Measurements from ENCODE around the gene SORCS3. TPM values are rescaled to one million over a fixed set of nuclear protein-coding genes. Genes with fewer than 3 reads are reported as not detected.

The SORCS3 gene
- total and polyA plus RNA-seq, 7 experiments from 2014 or later: 0.41 to 4.6 (median 0.61) TPM; not detected in 1

GRCh38 chr10:104925232-104925851, 284.3 kb downstream of the SORCS3 start:
- H3K27ac ChIP-seq (ENCODE audit: low read depth, low read length): no peak overlapping the region
- intact Hi-C loops (cut with micrococcal nuclease): loop anchor here in 1 of 2 donors (1.0 kb wide), 1 partner anchor 345 kb away; no protein-coding TSS in a partner anchor
- POLR2A ChIA-PET: interaction anchor here (0.6 kb wide), 1 partner anchor 17 kb away, joined by 3 read pairs; no protein-coding TSS in a partner anchor

GRCh38 chr10:104928734-104929133, 287.6 kb downstream of the SORCS3 start:
- Histone ChIP-seq H3K27ac (ENCODE audit: low read depth, low read length) (no peak overlapping the region), H3K9me3 (ENCODE audit: control insufficient read depth in 2 of 3, low read length in 3 of 3) (no peaks in the 10 kb centered on the region), H3K27me3 (ENCODE audit: control insufficient read depth in 2 of 2, insufficient read depth in 2 of 2, low read length in 2 of 2) (no peaks in the 10 kb centered on the region), H3K4me1 (ENCODE audit: control insufficient read depth in 2 of 2, insufficient read depth in 2 of 2, low read length in 2 of 2) (peaks cover 0 to 29% of the 10 kb centered on the region in 2 donors), H3K4me3 (ENCODE audit: low read length) (no peak overlapping the region), H3K36me3 (ENCODE audit: control insufficient read depth in 2 of 3, insufficient read depth in 3 of 3, low read length in 3 of 3) (no peaks in the 10 kb centered on the region)
- POLR2A ChIA-PET: interaction anchor here (0.6 kb wide), 1 partner anchor 623 kb away, joined by 3 read pairs; no protein-coding TSS in a partner anchor
- CTCF ChIA-PET: interaction anchor here (0.8 kb wide), 1 partner anchor 11 kb away, joined by 3 read pairs; no protein-coding TSS in a partner anchor
- H3K27ac Mint-ChIP-seq: no peak overlapping the region
- H3K9me3 Mint-ChIP-seq: no peaks in the 10 kb centered on the region
- ATAC-seq (no peak), DNase-seq (no peak)
- H3K4me3 Mint-ChIP-seq: no peak overlapping the region
- H3K4me1 Mint-ChIP-seq: peaks cover 0 to 61% (median 17%) of the 10 kb centered on the region in 7 donors
- H3K36me3 Mint-ChIP-seq: no peaks in the 10 kb centered on the region
- peaks cover 0 to 5% (median 0%) of the 10 kb centered on the region in 5 donors for H3K27me3 Mint-ChIP-seq
- intact Hi-C loops (cut with micrococcal nuclease): no loop called here

More at GRCh38 chr10:104925232-104925851, 284.3 kb downstream of the SORCS3 start:
- Mint-ChIP-seq H3K27ac (no peak overlapping the region), H3K4me1 (peaks cover 0 to 28% (median 0%) of the 10 kb centered on the region in 7 donors), H3K36me3 (no peaks in the 10 kb centered on the region), H3K4me3 (no peak overlapping the region), H3K27me3 (peaks cover 0 to 5% (median 0%) of the 10 kb centered on the region in 5 donors), H3K9me3 (peaks cover 0 to 1% (median 0%) of the 10 kb centered on the region in 11 donors)
- H3K4me1 ChIP-seq (ENCODE audit: control insufficient read depth in 2 of 2, insufficient read depth in 2 of 2, low read length in 2 of 2): no peaks in the 10 kb centered on the region
- no peaks in the 10 kb centered on the region for H3K9me3 ChIP-seq (ENCODE audit: control insufficient read depth in 2 of 3, low read length in 3 of 3)
- peak in 4 of 9 donors; percentile 12 to 25 (median 16) for DNase-seq
- no peaks in the 10 kb centered on the region for H3K27me3 ChIP-seq (ENCODE audit: control insufficient read depth in 2 of 2, insufficient read depth in 2 of 2, low read length in 2 of 2)
- CTCF ChIA-PET: no interaction called here
- no peak overlapping the region for H3K4me3 ChIP-seq (ENCODE audit: low read length)
- no peak for ATAC-seq
- no peaks in the 10 kb centered on the region for H3K36me3 ChIP-seq (ENCODE audit: control insufficient read depth in 2 of 3, insufficient read depth in 3 of 3, low read length in 3 of 3)

GRCh38 chr10:104931612-104932134, 290.6 kb downstream of the SORCS3 start:
- H3K4me3 ChIP-seq (ENCODE audit: low read length): no peak overlapping the region
- intact Hi-C loops (cut with micrococcal nuclease): no loop called here
- Mint-ChIP-seq H3K4me1 (peaks cover 0 to 74% (median 44%) of the 10 kb centered on the region in 7 donors), H3K4me3 (peak overlapping the region in 3 of 10 donors; percentile 17 to 36 (median 29)), H3K27ac (peak overlapping the region in 2 of 9 donors; percentile 29 to 63), H3K27me3 (peaks cover 0 to 5% (median 0%) of the 10 kb centered on the region in 5 donors), H3K9me3 (peaks cover 0 to 6% (median 3%) of the 10 kb centered on the region in 11 donors), H3K36me3 (peaks cover 0 to 9% (median 0%) of the 10 kb centered on the region in 5 donors)
- H3K4me1 ChIP-seq (ENCODE audit: control insufficient read depth in 2 of 2, insufficient read depth in 2 of 2, low read length in 2 of 2): peaks cover 0 to 56% of the 10 kb centered on the region in 2 donors
- CTCF ChIA-PET: no interaction called here
- no peaks in the 10 kb centered on the region for H3K36me3 ChIP-seq (ENCODE audit: control insufficient read depth in 2 of 3, insufficient read depth in 3 of 3, low read length in 3 of 3)
- no peak overlapping the region for H3K27ac ChIP-seq (ENCODE audit: low read depth, low read length)
- no peaks in the 10 kb centered on the region for H3K27me3 ChIP-seq (ENCODE audit: control insufficient read depth in 2 of 2, insufficient read depth in 2 of 2, low read length in 2 of 2)
- no peaks in the 10 kb centered on the region for H3K9me3 ChIP-seq (ENCODE audit: control insufficient read depth in 2 of 3, low read length in 3 of 3)
- POLR2A ChIA-PET: no interaction called here
- DNase-seq (no peak), ATAC-seq (no peak)

- Histone ChIP-seq H3K4me3 (ENCODE audit: low read length) (no peak overlapping the region), H3K4me1 (ENCODE audit: control insufficient read depth in 2 of 2, insufficient read depth in 2 of 2, low read length in 2 of 2) (peaks cover 0 to 56% of the 10 kb centered on the region in 2 donors), H3K9me3 (ENCODE audit: control insufficient read depth in 2 of 3, low read length in 3 of 3) (no peaks in the 10 kb centered on the region), H3K36me3 (ENCODE audit: control insufficient read depth in 2 of 3, insufficient read depth in 3 of 3, low read length in 3 of 3) (no peaks in the 10 kb centered on the region), H3K27me3 (ENCODE audit: control insufficient read depth in 2 of 2, insufficient read depth in 2 of 2, low read length in 2 of 2) (no peaks in the 10 kb centered on the region), H3K27ac (ENCODE audit: low read depth, low read length) (no peak overlapping the region)
- ChIA-PET CTCF (no interaction called here), POLR2A (interaction anchor here (0.9 to 1.2 kb wide), 2 partner anchors 13 to 46 kb away, joined by 3 to 4 read pairs; no protein-coding TSS in a partner anchor)
- Mint-ChIP-seq H3K27ac (peak overlapping the region in 7 of 9 donors; percentile 33 to 80 (median 41)), H3K4me3 (peak overlapping the region in 9 of 10 donors; percentile 48 to 86 (median 74)), H3K27me3 (no peaks in the 10 kb centered on the region), H3K4me1 (peaks cover 0 to 85% (median 61%) of the 10 kb centered on the region in 7 donors), H3K36me3 (peaks cover 0 to 9% (median 4%) of the 10 kb centered on the region in 5 donors), H3K9me3 (peaks cover 0 to 7% (median 4%) of the 10 kb centered on the region in 11 donors)
- peak in 7 of 9 donors; percentile 19 to 78 (median 56) for DNase-seq
- intact Hi-C loops (cut with micrococcal nuclease): loop anchor here in 1 of 2 donors (2.0 kb wide), 1 partner anchor 45 kb away; no protein-coding TSS in a partner anchor
- ATAC-seq: peak; percentile 89
These were observed 294.6 kb downstream of the SORCS3 start for GRCh38 chr10:104935656-104936055.

GRCh38 chr10:104937567-104937966, 296.5 kb downstream of the SORCS3 start:
- POLR2A ChIA-PET: interaction anchor here (1.1 kb wide), 1 partner anchor 13 kb away, joined by 3 read pairs; no protein-coding TSS in a partner anchor
- peaks cover 0 to 38% of the 10 kb centered on the region in 2 donors for H3K4me1 ChIP-seq (ENCODE audit: control insufficient read depth in 2 of 2, insufficient read depth in 2 of 2, low read length in 2 of 2)
- H3K9me3 Mint-ChIP-seq: peaks cover 0 to 7% (median 4%) of the 10 kb centered on the region in 11 donors
- H3K27ac ChIP-seq (ENCODE audit: low read depth, low read length): no peak overlapping the region
- no peaks in the 10 kb centered on the region for H3K36me3 ChIP-seq (ENCODE audit: control insufficient read depth in 2 of 3, insufficient read depth in 3 of 3, low read length in 3 of 3)
- intact Hi-C loops (cut with micrococcal nuclease): no loop called here
- H3K4me3 ChIP-seq (ENCODE audit: low read length): no peak overlapping the region
- peaks cover 0 to 9% (median 4%) of the 10 kb centered on the region in 5 donors for H3K36me3 Mint-ChIP-seq
- no peak for ATAC-seq
- peak overlapping the region in 5 of 10 donors; percentile 8 to 81 (median 72) for H3K4me3 Mint-ChIP-seq
- peaks cover 0 to 80% (median 48%) of the 10 kb centered on the region in 7 donors for H3K4me1 Mint-ChIP-seq
- no peaks in the 10 kb centered on the region for H3K27me3 Mint-ChIP-seq
- DNase-seq: no peak
- CTCF ChIA-PET: no interaction called here
- no peaks in the 10 kb centered on the region for H3K9me3 ChIP-seq (ENCODE audit: control insufficient read depth in 2 of 3, low read length in 3 of 3)
- H3K27ac Mint-ChIP-seq: peak overlapping the region in 1 of 9 donors; percentile 80
- no peaks in the 10 kb centered on the region for H3K27me3 ChIP-seq (ENCODE audit: control insufficient read depth in 2 of 2, insufficient read depth in 2 of 2, low read length in 2 of 2)

GRCh38 chr10:104938031-104938430, 296.9 kb downstream of the SORCS3 start:
- Histone ChIP-seq H3K9me3 (ENCODE audit: control insufficient read depth in 2 of 3, low read length in 3 of 3) (no peaks in the 10 kb centered on the region), H3K4me1 (ENCODE audit: control insufficient read depth in 2 of 2, insufficient read depth in 2 of 2, low read length in 2 of 2) (peaks cover 0 to 35% of the 10 kb centered on the region in 2 donors), H3K4me3 (ENCODE audit: low read length) (no peak overlapping the region), H3K27ac (ENCODE audit: low read depth, low read length) (no peak overlapping the region), H3K27me3 (ENCODE audit: control insufficient read depth in 2 of 2, insufficient read depth in 2 of 2, low read length in 2 of 2) (no peaks in the 10 kb centered on the region), H3K36me3 (ENCODE audit: control insufficient read depth in 2 of 3, insufficient read depth in 3 of 3, low read length in 3 of 3) (no peaks in the 10 kb centered on the region)
- intact Hi-C loops (cut with micrococcal nuclease): no loop called here
- H3K4me1 Mint-ChIP-seq: peaks cover 0 to 80% (median 48%) of the 10 kb centered on the region in 7 donors
- ATAC-seq (no peak), DNase-seq (no peak)
- ChIA-PET POLR2A (interaction anchor here (1.1 kb wide), 1 partner anchor 13 kb away, joined by 3 read pairs; no protein-coding TSS in a partner anchor), CTCF (no interaction called here)
- peak overlapping the region in 5 of 10 donors; percentile 17 to 81 (median 25) for H3K4me3 Mint-ChIP-seq
- H3K27me3 Mint-ChIP-seq: no peaks in the 10 kb centered on the region
- H3K27ac Mint-ChIP-seq: peak overlapping the region in 2 of 9 donors; percentile 4 to 9
- H3K9me3 Mint-ChIP-seq: peaks cover 0 to 7% (median 4%) of the 10 kb centered on the region in 11 donors
- peaks cover 0 to 9% (median 4%) of the 10 kb centered on the region in 5 donors for H3K36me3 Mint-ChIP-seq
